ENCODE results near the gene NAA60. TPM values are rescaled to one million over a fixed set of nuclear protein-coding genes. Genes with fewer than 3 reads are reported as not detected.

Gene NAA60
- total and polyA plus RNA-seq, 9 of the 15 experiments (the other 6 are each of a cell fraction or from before 2014, with no cell fraction given), result 2.1 to 49.4 (median 10.3) TPM

DNA sequence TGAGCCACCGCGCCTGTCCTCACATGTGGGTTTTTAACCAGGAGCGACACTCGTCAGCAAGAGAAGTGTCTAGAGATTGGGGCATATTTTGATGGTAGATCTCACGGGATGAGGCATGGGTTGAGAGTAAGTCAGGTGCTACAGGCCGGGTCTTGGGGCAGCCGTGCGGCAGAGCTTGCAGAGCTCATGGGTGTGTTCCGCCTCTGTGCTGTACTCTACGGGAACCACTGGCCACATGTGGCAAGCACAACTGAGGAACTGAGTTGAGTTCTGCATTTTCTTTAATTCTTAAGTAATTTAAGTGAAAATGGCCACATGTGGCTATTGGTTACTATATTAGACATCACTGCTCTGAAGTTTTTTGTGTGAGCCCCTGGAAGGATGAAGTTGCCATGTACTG lies 66.9 kb downstream of the NAA60 start:
- ChIA-PET CTCF (ENCODE audit: low intra/inter-chr PET ratio) (no interaction called here), POLR2A (no interaction called here)
- Histone ChIP-seq H2AFZ (ENCODE audit: low read depth, low read length) (no peak overlapping the region), H3K27me3 (ENCODE audit: control insufficient read depth in 2 of 2, insufficient read depth in 2 of 2, low read length in 2 of 2) (no peaks in the 10 kb centered on the region), H3K4me3 (no peak overlapping the region), H3K27ac (ENCODE audit: extremely low read depth, low read depth, low read length) (no peak overlapping the region), H3K9me3 (replicated peaks; ENCODE audit: control insufficient read depth, insufficient read depth, low read depth, low read length) (no peaks in the 10 kb centered on the region), H3K79me2 (ENCODE audit: control insufficient read depth, insufficient read depth, low read length) (no peaks in the 10 kb centered on the region), H3K4me2 (ENCODE audit: insufficient read depth, low read length) (no peak overlapping the region), H3K4me1 (replicated peaks in 1 of 2; ENCODE audit: control insufficient read depth in 2 of 2, insufficient read depth in 2 of 2, low read length in 2 of 2) (peaks cover 7% of the 10 kb centered on the region in 2 experiments), H3K9ac (ENCODE audit: insufficient read depth in 1 of 2, low read depth in 2 of 2, low read length in 2 of 2) (no peak overlapping the region), H3K36me3 (ENCODE audit: control insufficient read depth, insufficient read depth, low read length) (no peaks in the 10 kb centered on the region), H4K20me1 (replicated peaks; ENCODE audit: control insufficient read depth, insufficient read depth, low read length) (no peaks in the 10 kb centered on the region), H3K9me1 (ENCODE audit: control insufficient read depth, insufficient read depth, low read length) (peaks cover 2% of the 10 kb centered on the region)
- 88% methylated on average over 10 of the region's 10 CpGs for WGBS (ENCODE audit: insufficient coverage, low coverage, missing lambda C conversion rate)
- intact Hi-C loops (cut with micrococcal nuclease), result no loop called here
- in situ Hi-C loops (cut with MboI), result no loop called here
- FAIRE-seq (no peak), ATAC-seq (no peak), DNase-seq (ENCODE audit: extremely low read depth in 1 of 4, low spot score in 3 of 4) (no peak)
- TF ChIP-seq HMG20A (CRISPR knock-in tag; conservative IDR thresholded peaks at IDR 0.05), result no peak
- TF ChIP-seq PRPF4 (IDR thresholded peaks at IDR 0.05; ENCODE audit: insufficient read depth, low read depth, low read length, poor library complexity, severe bottlenecking), result no peak
- TF ChIP-seq MCM3 (IDR thresholded peaks at IDR 0.05), result no peak
- TF ChIP-seq PHB (CRISPR knock-in tag; IDR thresholded peaks at IDR 0.05), result no peak
- TF ChIP-seq STAG1 (CRISPR knock-in tag; IDR thresholded peaks at IDR 0.05; ENCODE audit: borderline replicate concordance), result no peak
- BruUV-seq (replicated peaks), result no TSS peak

- Histone ChIP-seq H3K79me2 (ENCODE audit: control insufficient read depth, insufficient read depth, low read length) (no peaks in the 10 kb centered on the region), H3K36me3 (ENCODE audit: control insufficient read depth, insufficient read depth, low read length) (peaks cover 3% of the 10 kb centered on the region; the same call in 1 of the 3 replicates), H3K9ac (ENCODE audit: insufficient read depth in 1 of 2, low read depth in 2 of 2, low read length in 2 of 2) (no peak overlapping the region), H3K27ac (ENCODE audit: extremely low read depth, low read depth, low read length) (no peak overlapping the region), H4K20me1 (replicated peaks; ENCODE audit: control insufficient read depth, insufficient read depth, low read length) (no peaks in the 10 kb centered on the region), H3K27me3 (ENCODE audit: control insufficient read depth in 2 of 2, insufficient read depth in 2 of 2, low read length in 2 of 2) (no peaks in the 10 kb centered on the region), H3K4me1 (replicated peaks in 1 of 2; ENCODE audit: control insufficient read depth in 2 of 2, insufficient read depth in 2 of 2, low read length in 2 of 2) (peaks cover 7% of the 10 kb centered on the region in 2 experiments), H3K4me3 (no peak overlapping the region), H3K4me2 (ENCODE audit: insufficient read depth, low read length) (no peak overlapping the region), H2AFZ (ENCODE audit: low read depth, low read length) (no peak overlapping the region), H3K9me1 (ENCODE audit: control insufficient read depth, insufficient read depth, low read length) (peaks cover 2% of the 10 kb centered on the region), H3K9me3 (replicated peaks; ENCODE audit: control insufficient read depth, insufficient read depth, low read depth, low read length) (no peaks in the 10 kb centered on the region)
- FAIRE-seq, result no peak
- intact Hi-C loops (cut with micrococcal nuclease) (no loop called here), in situ Hi-C loops (cut with MboI) (no loop called here)
- no TSS peak for BruUV-seq (replicated peaks)
- ATAC-seq, result no peak
- DNase-seq (ENCODE audit: extremely low read depth in 1 of 4, low spot score in 3 of 4), result no peak
- CTCF ChIA-PET (ENCODE audit: low intra/inter-chr PET ratio), result no interaction called here
- TF ChIP-seq HOXB6 (CRISPR knock-in tag; IDR thresholded peaks at IDR 0.05; ENCODE audit: borderline replicate concordance), result no peak
- TF ChIP-seq, protein P1, sequence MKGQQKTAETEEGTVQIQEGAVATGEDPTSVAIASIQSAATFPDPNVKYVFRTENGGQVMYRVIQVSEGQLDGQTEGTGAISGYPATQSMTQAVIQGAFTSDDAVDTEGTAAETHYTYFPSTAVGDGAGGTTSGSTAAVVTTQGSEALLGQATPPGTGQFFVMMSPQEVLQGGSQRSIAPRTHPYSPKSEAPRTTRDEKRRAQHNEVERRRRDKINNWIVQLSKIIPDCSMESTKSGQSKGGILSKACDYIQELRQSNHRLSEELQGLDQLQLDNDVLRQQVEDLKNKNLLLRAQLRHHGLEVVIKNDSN (CRISPR knock-in tag; IDR thresholded peaks at IDR 0.05), result peak; percentile 57
- POLR2A ChIA-PET, result no interaction called here
- 58% methylated on average over 17 of the region's 23 CpGs for WGBS (ENCODE audit: insufficient coverage, low coverage, missing lambda C conversion rate)
Observed at GRCh38 chr16:3511286-3512180, 68.1 kb downstream of the NAA60 start.
